ENCODE data around the gene BIN1. TPM values are rescaled to one million over a fixed set of nuclear protein-coding genes. Genes with fewer than 3 reads are reported as not detected.

The BIN1 gene
- total and polyA plus RNA-seq, 4 donors, result 103 to 220 (median 163) TPM

- 69% methylated on average over 19 of the region's 20 CpGs for WGBS (ENCODE audit: insufficient coverage)
- Histone ChIP-seq H3K36me3 (ENCODE audit: control insufficient read depth, insufficient read depth, low read length) (peaks cover 38% of the 10 kb centered on the region), H3K9me3 (ENCODE audit: control insufficient read depth, insufficient read depth, low read length) (no peaks in the 10 kb centered on the region), H3K27ac (ENCODE audit: low read depth, low read length) (no peak overlapping the region), H3K4me1 (ENCODE audit: control insufficient read depth, insufficient read depth, low read length) (peaks cover 28% of the 10 kb centered on the region), H3K27me3 (ENCODE audit: control insufficient read depth, insufficient read depth, low read length) (no peaks in the 10 kb centered on the region), H3K4me3 (ENCODE audit: low read depth, low read length) (no peak overlapping the region)
- DNase-seq (ENCODE audit: low read depth in 4 of 6, low spot score in 6 of 6), result no peak
These were observed 61.0 kb downstream of the BIN1 start for GRCh38 chr2:127045792-127046501.

DNA sequence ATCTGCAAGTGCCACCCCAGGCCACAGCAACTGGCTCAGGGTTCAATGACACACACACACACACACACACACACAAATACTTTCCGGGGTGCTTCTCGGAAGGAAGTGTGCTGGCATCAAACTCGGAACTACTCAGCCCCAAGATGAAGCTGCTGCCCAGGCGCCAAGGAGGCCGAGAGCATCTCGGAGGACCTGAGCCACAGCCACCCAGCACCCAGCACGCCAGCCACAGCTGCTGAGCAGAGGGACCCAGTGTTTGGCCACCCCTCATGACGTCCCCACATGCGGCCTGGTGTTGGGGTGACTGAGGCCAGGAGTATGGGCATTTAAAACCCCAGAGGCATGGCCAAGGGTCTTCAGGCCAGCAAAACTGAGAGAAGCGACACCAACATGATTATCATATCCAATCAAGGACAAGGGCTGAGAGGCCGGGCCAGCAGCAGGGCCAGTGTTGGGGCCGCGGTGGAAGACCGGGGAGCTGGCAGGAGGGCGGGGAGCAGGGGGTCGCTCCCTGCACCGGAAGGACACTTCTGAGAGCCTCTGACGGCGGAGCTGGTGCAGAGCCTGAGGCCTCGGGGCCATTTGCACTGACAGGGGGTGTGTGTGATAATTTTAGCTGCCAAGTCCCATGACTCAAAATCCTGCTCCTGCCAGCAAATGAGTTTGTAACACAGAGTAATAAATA, 61.8 kb downstream of the BIN1 start:
- WGBS (ENCODE audit: insufficient coverage), result 88% methylated on average over 17 of the region's 20 CpGs

GRCh38 chr2:127044165-127044718, 62.7 kb downstream of the BIN1 start:
- Histone ChIP-seq H3K4me1 (ENCODE audit: control insufficient read depth, insufficient read depth, low read length) (peaks cover 16% of the 10 kb centered on the region), H3K27ac (ENCODE audit: low read depth, low read length) (no peak overlapping the region), H3K9me3 (ENCODE audit: control insufficient read depth, insufficient read depth, low read length) (no peaks in the 10 kb centered on the region), H3K36me3 (ENCODE audit: control insufficient read depth, insufficient read depth, low read length) (peaks cover 21% of the 10 kb centered on the region), H3K4me3 (ENCODE audit: low read depth, low read length) (no peak overlapping the region), H3K27me3 (ENCODE audit: control insufficient read depth, insufficient read depth, low read length) (no peaks in the 10 kb centered on the region)
- WGBS (ENCODE audit: insufficient coverage), result 99% methylated on average over 4 of the region's 4 CpGs
- DNase-seq (ENCODE audit: low read depth in 4 of 6, low spot score in 6 of 6), result no peak

More for the DNA sequence above, 61.8 kb downstream of the BIN1 start:
- H3K36me3 ChIP-seq (ENCODE audit: control insufficient read depth, insufficient read depth, low read length), result peaks cover 29% of the 10 kb centered on the region
- H3K9me3 ChIP-seq (ENCODE audit: control insufficient read depth, insufficient read depth, low read length), result no peaks in the 10 kb centered on the region
- H3K4me3 ChIP-seq (ENCODE audit: low read depth, low read length), result no peak overlapping the region
- peaks cover 23% of the 10 kb centered on the region for H3K4me1 ChIP-seq (ENCODE audit: control insufficient read depth, insufficient read depth, low read length)
- H3K27me3 ChIP-seq (ENCODE audit: control insufficient read depth, insufficient read depth, low read length), result no peaks in the 10 kb centered on the region
- no peak for DNase-seq (ENCODE audit: low read depth in 4 of 6, low spot score in 6 of 6)
- H3K27ac ChIP-seq (ENCODE audit: low read depth, low read length), result no peak overlapping the region

DNA sequence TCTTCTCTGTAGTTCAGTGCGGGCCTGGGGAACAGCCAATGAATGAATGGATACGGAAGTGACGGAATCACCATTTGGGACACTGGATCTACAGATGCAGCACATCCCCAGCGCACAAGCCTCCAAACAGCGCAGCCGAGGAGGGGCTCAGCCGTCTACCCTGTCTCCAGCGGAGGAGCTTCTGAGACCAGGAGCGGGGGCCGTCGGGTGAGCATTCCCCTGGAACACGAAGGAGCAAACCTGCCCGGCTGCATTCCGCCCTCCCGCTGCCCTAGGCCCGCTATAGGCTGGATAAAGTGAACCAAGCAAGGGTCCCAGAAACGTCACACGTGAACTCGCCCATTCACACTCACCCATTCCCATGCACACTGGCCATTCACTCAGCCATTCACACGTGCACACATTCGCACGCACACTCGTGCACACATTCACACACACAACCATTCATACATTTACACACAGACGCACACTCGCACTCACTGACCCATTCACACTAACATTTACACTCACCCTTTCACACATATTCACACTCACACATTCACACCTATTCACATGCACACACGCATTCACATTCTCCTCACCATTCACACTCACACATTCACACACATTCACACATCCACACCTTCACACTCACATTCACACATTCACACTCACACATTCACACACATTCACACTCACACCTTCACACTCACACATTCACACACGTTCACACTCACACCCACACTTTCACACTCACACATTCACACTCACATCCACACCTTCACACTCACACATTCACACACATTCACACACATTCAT, 63.4 kb downstream of the BIN1 start:
- no peak overlapping the region for H3K27ac ChIP-seq (ENCODE audit: low read depth, low read length)
- peaks cover 14% of the 10 kb centered on the region for H3K36me3 ChIP-seq (ENCODE audit: control insufficient read depth, insufficient read depth, low read length)
- no peaks in the 10 kb centered on the region for H3K27me3 ChIP-seq (ENCODE audit: control insufficient read depth, insufficient read depth, low read length)
- no peaks in the 10 kb centered on the region for H3K9me3 ChIP-seq (ENCODE audit: control insufficient read depth, insufficient read depth, low read length)
- no peak overlapping the region for H3K4me3 ChIP-seq (ENCODE audit: low read depth, low read length)
- 92% methylated on average over 27 of the region's 27 CpGs for WGBS (ENCODE audit: insufficient coverage)
- DNase-seq (ENCODE audit: low read depth in 4 of 6, low spot score in 6 of 6), result no peak
- peaks cover 16% of the 10 kb centered on the region for H3K4me1 ChIP-seq (ENCODE audit: control insufficient read depth, insufficient read depth, low read length)

DNA sequence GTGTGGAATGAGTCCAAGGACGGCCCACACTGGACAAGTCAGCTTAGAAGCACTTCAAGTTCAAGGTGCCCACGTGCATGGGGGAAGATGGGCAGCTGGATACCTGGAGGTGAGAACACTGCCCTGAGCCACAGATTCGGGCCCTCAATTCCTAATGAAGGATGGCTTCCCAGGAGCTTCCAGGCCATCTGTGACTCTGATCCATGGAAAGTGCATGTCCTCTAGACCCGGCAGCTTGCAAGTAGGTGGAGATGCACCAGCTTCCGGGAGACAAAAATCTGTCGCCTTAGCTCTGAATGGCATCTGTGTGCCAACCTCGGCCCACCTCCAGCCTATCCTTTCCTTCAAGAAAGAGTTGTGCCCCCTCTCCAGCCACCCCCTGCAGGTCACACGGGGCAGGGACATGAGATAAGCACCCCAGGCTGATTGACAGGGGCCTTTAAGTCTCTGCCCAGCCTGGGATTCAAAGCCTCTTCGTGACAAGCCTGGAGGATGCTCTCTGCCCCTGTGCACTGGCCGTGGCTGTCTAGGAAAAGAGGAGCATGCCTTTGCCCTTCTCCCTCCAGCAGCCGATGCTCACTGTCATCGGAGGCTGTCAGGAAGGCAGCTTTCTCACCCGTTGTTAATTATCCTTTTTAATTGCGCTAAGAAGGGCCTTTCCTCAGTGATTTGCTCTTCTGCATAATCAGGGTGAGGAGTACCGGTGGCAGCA, 65.5 kb downstream of the BIN1 start:
- Histone ChIP-seq H3K27ac (ENCODE audit: low read depth, low read length) (no peak overlapping the region), H3K4me3 (ENCODE audit: low read depth, low read length) (no peak overlapping the region), H3K9me3 (ENCODE audit: control insufficient read depth, insufficient read depth, low read length) (no peaks in the 10 kb centered on the region), H3K4me1 (ENCODE audit: control insufficient read depth, insufficient read depth, low read length) (peaks cover 16% of the 10 kb centered on the region), H3K27me3 (ENCODE audit: control insufficient read depth, insufficient read depth, low read length) (no peaks in the 10 kb centered on the region), H3K36me3 (ENCODE audit: control insufficient read depth, insufficient read depth, low read length) (no peaks in the 10 kb centered on the region)
- no peak for DNase-seq (ENCODE audit: low read depth in 4 of 6, low spot score in 6 of 6)
- 70% methylated on average over 14 of the region's 15 CpGs for WGBS (ENCODE audit: insufficient coverage)

- H3K27ac ChIP-seq (ENCODE audit: low read depth, low read length), result no peak overlapping the region
- WGBS (ENCODE audit: insufficient coverage), result 100% methylated on average over 1 of the region's 2 CpGs
These were observed 66.8 kb downstream of the BIN1 start for GRCh38 chr2:127040169-127040568.

GRCh38 chr2:127039387-127040031, 67.4 kb downstream of the BIN1 start:
- H3K27me3 ChIP-seq (ENCODE audit: control insufficient read depth, insufficient read depth, low read length), result no peaks in the 10 kb centered on the region
- no peaks in the 10 kb centered on the region for H3K9me3 ChIP-seq (ENCODE audit: control insufficient read depth, insufficient read depth, low read length)
- no peak overlapping the region for H3K4me3 ChIP-seq (ENCODE audit: low read depth, low read length)
- peaks cover 6% of the 10 kb centered on the region for H3K4me1 ChIP-seq (ENCODE audit: control insufficient read depth, insufficient read depth, low read length)
- no peaks in the 10 kb centered on the region for H3K36me3 ChIP-seq (ENCODE audit: control insufficient read depth, insufficient read depth, low read length)
- H3K27ac ChIP-seq (ENCODE audit: low read depth, low read length), result no peak overlapping the region
- over 99% methylated on average over 11 of the region's 14 CpGs for WGBS (ENCODE audit: insufficient coverage)
- DNase-seq (ENCODE audit: low read depth in 4 of 6, low spot score in 6 of 6), result no peak

More at GRCh38 chr2:127040169-127040568, 66.8 kb downstream of the BIN1 start:
- no peaks in the 10 kb centered on the region for H3K36me3 ChIP-seq (ENCODE audit: control insufficient read depth, insufficient read depth, low read length)
- H3K9me3 ChIP-seq (ENCODE audit: control insufficient read depth, insufficient read depth, low read length), result no peaks in the 10 kb centered on the region
- H3K4me1 ChIP-seq (ENCODE audit: control insufficient read depth, insufficient read depth, low read length), result peaks cover 8% of the 10 kb centered on the region
- no peak for DNase-seq (ENCODE audit: low read depth in 4 of 6, low spot score in 6 of 6)
- H3K27me3 ChIP-seq (ENCODE audit: control insufficient read depth, insufficient read depth, low read length), result no peaks in the 10 kb centered on the region
- no peak overlapping the region for H3K4me3 ChIP-seq (ENCODE audit: low read depth, low read length)

- no peak overlapping the region for H3K27ac ChIP-seq (ENCODE audit: low read depth, low read length)
These were observed 69.5 kb downstream of the BIN1 start for GRCh38 chr2:127037476-127037875.

More at GRCh38 chr2:127037476-127037875, 69.5 kb downstream of the BIN1 start:
- peaks cover 6% of the 10 kb centered on the region for H3K4me1 ChIP-seq (ENCODE audit: control insufficient read depth, insufficient read depth, low read length)
- no peak overlapping the region for H3K4me3 ChIP-seq (ENCODE audit: low read depth, low read length)
- H3K36me3 ChIP-seq (ENCODE audit: control insufficient read depth, insufficient read depth, low read length), result no peaks in the 10 kb centered on the region
- peak in 1 of 6 donors; percentile 28 for DNase-seq (ENCODE audit: low read depth in 4 of 6, low spot score in 6 of 6)
- H3K27me3 ChIP-seq (ENCODE audit: control insufficient read depth, insufficient read depth, low read length), result no peaks in the 10 kb centered on the region
- H3K9me3 ChIP-seq (ENCODE audit: control insufficient read depth, insufficient read depth, low read length), result no peaks in the 10 kb centered on the region

Measured in spinal cord (tissue), 10 donors.